Neural cell (in vitro differentiated cells): ENCODE measurements around the gene PID1. TPM values are rescaled to one million over a fixed set of nuclear protein-coding genes. Genes with fewer than 3 reads are reported as not detected.

Experiments used
- H2AFZ ChIP-seq: fragments of 200-600, 300-800 bp; sonication (generic), shearing (Covaris generic); 2 replicates; pipeline ENCODE4 v1.6.0; 2014; ENCODE audit warnings: low read depth, mild to moderate bottlenecking, antibody characterized with exemption, low read length, moderate library complexity
- H3F3A ChIP-seq: fragments of 200-600 bp; shearing (Covaris generic); 2 replicates; pipeline ENCODE4 v1.6.1; 2016; ENCODE audit warnings: mild to moderate bottlenecking, moderate library complexity, mixed read lengths, antibody characterized with exemption, low read length; ENCODE audit not compliant: insufficient read depth, poor library complexity, severe bottlenecking
- H3K27ac ChIP-seq: fragments of 200-600, 300-800 bp; sonication (generic), shearing (Covaris generic); 2 replicates; pipeline ENCODE4 v1.5.1; 2014; ENCODE audit warnings: mild to moderate bottlenecking, low read length, moderate library complexity
- H3K27me3 ChIP-seq: fragments of 300-800, 200-600 bp; sonication (generic), shearing (Covaris generic); 2 replicates; pipeline ENCODE4 v1.6.0; 2014; ENCODE audit warnings: mild to moderate bottlenecking, low read depth, low read length, moderate library complexity; ENCODE audit not compliant: insufficient read depth
- H3K36me3 ChIP-seq: fragments of 300-800, 200-600 bp; sonication (generic), shearing (Covaris generic); 2 replicates; pipeline ENCODE4 v1.5.1; 2014; ENCODE audit warnings: mild to moderate bottlenecking, antibody characterized with exemption, low read length, moderate library complexity; ENCODE audit not compliant: insufficient read depth
- H3K4me2 ChIP-seq: fragments of 300-800, 200-600 bp; sonication (generic), shearing (Covaris generic); 2 replicates; pipeline ENCODE4 v1.6.0; 2014; ENCODE audit warnings: mild to moderate bottlenecking, low read length
- H3K4me3 ChIP-seq: fragments of 300-800, 200-600 bp; sonication (generic), shearing (Covaris generic); 2 replicates; pipeline ENCODE4 v1.5.1; 2014; ENCODE audit warnings: mild to moderate bottlenecking, low read length, moderate library complexity
- H3K79me2 ChIP-seq: fragments of 200-600 bp; shearing (Covaris generic); replicated peaks from 2 replicates; pipeline ENCODE4 v1.6.0; 2014; ENCODE audit warnings: mild to moderate bottlenecking, low read length, moderate library complexity; ENCODE audit not compliant: insufficient read depth
- H3K9ac ChIP-seq: fragments of 300-800, 200-600 bp; sonication (generic), shearing (Covaris generic); 2 replicates; pipeline ENCODE4 v1.6.1; 2016; ENCODE audit warnings: mild to moderate bottlenecking, low read length, mixed read lengths
- H3K9me2 ChIP-seq: fragments of 200-600 bp; shearing (Covaris generic); 2 replicates; pipeline ENCODE4 v1.6.1; 2016; ENCODE audit warnings: mild to moderate bottlenecking, low read length, mixed read lengths; ENCODE audit not compliant: insufficient read depth
- H3K9me3 ChIP-seq: fragments of 200-600, 300-800 bp; sonication (generic), shearing (Covaris generic); 2 replicates; pipeline ENCODE4 v1.6.1; 2016; ENCODE audit warnings: mild to moderate bottlenecking, mixed run types, low read length, moderate library complexity, mixed read lengths
- H4K20me1 ChIP-seq: fragments of 200-600 bp; shearing (Covaris generic); 2 replicates; pipeline ENCODE4 v1.6.1; 2016; ENCODE audit warnings: mild to moderate bottlenecking, mixed run types; ENCODE audit not compliant: insufficient read depth
- CTCF ChIP-seq: fragments of 450-650 bp; IDR thresholded peaks from 2 replicates; pipeline ENCODE4 v1.5.1; 2014; ENCODE audit warnings: antibody characterized with exemption, mild to moderate bottlenecking, moderate library complexity; ENCODE audit not compliant: poor library complexity, severe bottlenecking
- EP300 ChIP-seq: fragments of 450-650 bp; conservative IDR thresholded peaks from 2 replicates; pipeline ENCODE4 v1.6.1; 2014; ENCODE audit warnings: antibody characterized with exemption, mild to moderate bottlenecking, moderate library complexity; ENCODE audit not compliant: poor library complexity, severe bottlenecking
- EZH2 ChIP-seq: fragments of 200-600, 300-800 bp; shearing (Covaris generic), sonication (generic); IDR thresholded peaks from 2 replicates; pipeline ENCODE4 v1.6.1; 2014; ENCODE audit warnings: antibody characterized with exemption, low read length, borderline replicate concordance, mild to moderate bottlenecking; ENCODE audit not compliant: insufficient read depth, poor library complexity, severe bottlenecking
- MXI1 ChIP-seq: fragments of 450-650 bp; conservative IDR thresholded peaks from 2 replicates; pipeline ENCODE4 v1.6.1; 2014; ENCODE audit warnings: antibody characterized with exemption, mild to moderate bottlenecking; ENCODE audit not compliant: poor library complexity, severe bottlenecking
- POLR2AphosphoS5 ChIP-seq: IDR thresholded peaks from 2 replicates; pipeline ENCODE4 v1.6.1; 2012
- RAD21 ChIP-seq: fragments of 450-650 bp; conservative IDR thresholded peaks from 2 replicates; pipeline ENCODE4 v1.6.1; 2014; ENCODE audit warnings: antibody characterized with exemption, mild to moderate bottlenecking, moderate library complexity
- SMC3 ChIP-seq: fragments of 450-650 bp; conservative IDR thresholded peaks from 2 replicates; pipeline ENCODE4 v1.6.1; 2014; ENCODE audit warnings: antibody characterized with exemption, mild to moderate bottlenecking, moderate library complexity; ENCODE audit not compliant: poor library complexity
- TAF1 ChIP-seq: IDR thresholded peaks from 2 replicates; pipeline ENCODE4 v1.6.1; 2012; ENCODE audit warnings: low read depth
- polyA plus RNA-seq: library from polyadenylated mRNA; depleted of rRNA; stranded (reverse); fragments of >200 nt; gene quantifications from 2 replicates; pipeline ENCODE4 v1.2.3, GENCODE V29; 2014
- TF ChIP-seq, protein P1 (sequence below): IDR thresholded peaks from 2 replicates; pipeline ENCODE4 v1.6.1; 2012; ENCODE audit warnings: borderline replicate concordance

Gene PID1
- polyA plus RNA-seq, 1 donor from 2014 or later, result 11.0 TPM

DNA sequence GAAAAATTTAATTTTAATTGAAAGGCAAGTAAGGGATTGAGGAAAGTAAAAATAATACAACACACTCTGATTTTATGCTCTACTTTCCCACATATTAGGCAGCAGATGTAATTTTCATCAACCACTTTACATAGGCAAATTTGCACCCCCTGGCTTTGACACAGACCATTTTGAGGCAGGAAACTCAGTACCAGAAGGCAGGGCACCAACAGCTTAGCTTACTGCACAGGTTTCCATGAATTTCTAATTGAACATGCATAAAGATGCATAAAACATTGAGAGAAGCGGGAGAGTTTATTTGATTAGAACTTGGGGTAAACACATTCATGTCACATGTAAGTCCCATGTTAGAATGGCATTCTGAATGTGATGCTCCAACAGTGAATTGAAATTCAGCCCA lies 171.9 kb downstream of the PID1 start:
- H3K27ac ChIP-seq, result no peak overlapping the region
- H3K4me3 ChIP-seq, result no peak overlapping the region
- TF ChIP-seq SMC3 (no peak), EP300 (no peak), POLR2AphosphoS5 (no peak), TAF1 (no peak), RAD21 (no peak), CTCF (no peak), EZH2 (no peak), MXI1 (no peak)
- TF ChIP-seq, protein P1, sequence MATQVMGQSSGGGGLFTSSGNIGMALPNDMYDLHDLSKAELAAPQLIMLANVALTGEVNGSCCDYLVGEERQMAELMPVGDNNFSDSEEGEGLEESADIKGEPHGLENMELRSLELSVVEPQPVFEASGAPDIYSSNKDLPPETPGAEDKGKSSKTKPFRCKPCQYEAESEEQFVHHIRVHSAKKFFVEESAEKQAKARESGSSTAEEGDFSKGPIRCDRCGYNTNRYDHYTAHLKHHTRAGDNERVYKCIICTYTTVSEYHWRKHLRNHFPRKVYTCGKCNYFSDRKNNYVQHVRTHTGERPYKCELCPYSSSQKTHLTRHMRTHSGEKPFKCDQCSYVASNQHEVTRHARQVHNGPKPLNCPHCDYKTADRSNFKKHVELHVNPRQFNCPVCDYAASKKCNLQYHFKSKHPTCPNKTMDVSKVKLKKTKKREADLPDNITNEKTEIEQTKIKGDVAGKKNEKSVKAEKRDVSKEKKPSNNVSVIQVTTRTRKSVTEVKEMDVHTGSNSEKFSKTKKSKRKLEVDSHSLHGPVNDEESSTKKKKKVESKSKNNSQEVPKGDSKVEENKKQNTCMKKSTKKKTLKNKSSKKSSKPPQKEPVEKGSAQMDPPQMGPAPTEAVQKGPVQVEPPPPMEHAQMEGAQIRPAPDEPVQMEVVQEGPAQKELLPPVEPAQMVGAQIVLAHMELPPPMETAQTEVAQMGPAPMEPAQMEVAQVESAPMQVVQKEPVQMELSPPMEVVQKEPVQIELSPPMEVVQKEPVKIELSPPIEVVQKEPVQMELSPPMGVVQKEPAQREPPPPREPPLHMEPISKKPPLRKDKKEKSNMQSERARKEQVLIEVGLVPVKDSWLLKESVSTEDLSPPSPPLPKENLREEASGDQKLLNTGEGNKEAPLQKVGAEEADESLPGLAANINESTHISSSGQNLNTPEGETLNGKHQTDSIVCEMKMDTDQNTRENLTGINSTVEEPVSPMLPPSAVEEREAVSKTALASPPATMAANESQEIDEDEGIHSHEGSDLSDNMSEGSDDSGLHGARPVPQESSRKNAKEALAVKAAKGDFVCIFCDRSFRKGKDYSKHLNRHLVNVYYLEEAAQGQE, result no peak
- no peak overlapping the region for H3K9ac ChIP-seq
- H3K4me2 ChIP-seq, result no peak overlapping the region
- H3K27me3 ChIP-seq, result no peaks in the 10 kb centered on the region
- H3K36me3 ChIP-seq, result no peaks in the 10 kb centered on the region
- no peaks in the 10 kb centered on the region for H3K9me3 ChIP-seq
- H4K20me1 ChIP-seq, result no peaks in the 10 kb centered on the region
- no peaks in the 10 kb centered on the region for H3F3A ChIP-seq
- H3K79me2 ChIP-seq, result no peaks in the 10 kb centered on the region
- no peaks in the 10 kb centered on the region for H3K9me2 ChIP-seq
- H2AFZ ChIP-seq, result no peak overlapping the region

DNA sequence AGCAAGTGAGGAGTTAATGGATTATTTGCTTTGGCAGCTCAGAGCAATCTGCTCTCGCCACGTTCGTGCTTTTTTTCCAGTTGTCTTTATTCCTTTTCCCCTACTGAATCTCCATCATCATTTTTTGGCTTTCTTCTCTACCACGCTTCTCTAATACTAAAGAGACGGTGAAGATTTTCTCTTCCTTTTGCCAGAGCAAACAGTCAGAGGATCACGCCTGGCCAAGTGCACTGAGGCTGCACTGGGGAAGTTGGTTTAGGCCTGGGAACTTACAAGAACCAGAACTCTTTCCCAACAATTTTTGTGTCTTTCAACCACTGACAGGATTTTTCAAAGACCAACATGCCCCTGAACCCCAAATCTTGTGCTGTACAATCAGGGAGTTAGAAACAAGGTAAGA lies 172.3 kb downstream of the PID1 start:
- Histone ChIP-seq H3K79me2 (no peaks in the 10 kb centered on the region), H3K4me3 (no peak overlapping the region), H3K9me3 (no peaks in the 10 kb centered on the region), H3K4me2 (no peak overlapping the region), H2AFZ (no peak overlapping the region), H3K27ac (no peak overlapping the region), H3K9ac (no peak overlapping the region), H3K27me3 (no peaks in the 10 kb centered on the region), H4K20me1 (no peaks in the 10 kb centered on the region), H3K9me2 (no peaks in the 10 kb centered on the region), H3K36me3 (no peaks in the 10 kb centered on the region), H3F3A (no peaks in the 10 kb centered on the region)
- TF ChIP-seq MXI1 (no peak), EZH2 (no peak), EP300 (no peak), CTCF (no peak), TAF1 (no peak), SMC3 (no peak), RAD21 (no peak), POLR2AphosphoS5 (no peak)
- TF ChIP-seq, protein P1, result no peak
